ENCODE results near the gene COL5A2.

COL5A2 gene

DNA sequence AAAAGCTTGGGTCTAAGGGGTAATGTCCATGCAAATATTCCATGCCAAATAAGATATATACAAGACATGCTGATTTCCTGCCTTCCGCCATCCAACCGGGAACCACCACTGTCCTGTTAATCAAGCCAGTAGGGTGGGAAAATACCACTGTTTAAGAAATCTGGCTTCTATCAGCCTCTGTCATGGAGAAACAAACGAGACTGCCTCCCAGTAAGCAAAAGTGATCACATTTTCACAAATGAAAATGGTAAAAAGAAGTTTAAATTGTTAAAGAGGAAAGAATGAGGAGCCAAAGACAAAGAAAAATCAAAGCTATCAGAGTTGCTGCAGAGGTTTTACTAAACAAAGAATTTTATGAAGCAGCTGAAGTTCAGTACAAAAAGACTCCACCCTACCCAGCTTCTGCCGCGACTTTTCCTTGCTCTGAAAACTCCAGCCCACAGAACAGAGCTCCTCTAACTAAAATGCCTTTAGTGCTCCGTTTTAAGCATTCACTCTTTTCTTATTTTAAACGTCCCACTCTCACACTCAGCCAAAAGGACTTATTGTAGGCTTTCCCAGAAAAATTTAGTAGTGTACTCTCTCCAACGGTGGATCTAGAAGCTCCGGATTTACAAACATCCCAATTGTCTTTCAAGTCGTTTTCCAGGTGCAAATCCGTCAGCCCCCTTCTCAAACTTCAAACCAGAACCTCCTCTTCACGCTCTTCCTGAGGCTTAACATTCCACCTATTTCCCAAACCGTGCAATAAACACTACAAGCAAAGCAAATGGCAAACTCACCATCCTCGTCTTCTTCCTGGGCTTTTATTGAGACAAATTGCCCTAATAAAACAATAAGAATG is 613 bp downstream of the COL5A2 start:
- no peak for DNase-seq

- no peak for DNase-seq
Measured at GRCh38 chr2:189178054-189178453, 1.5 kb downstream of the COL5A2 start.

DNA sequence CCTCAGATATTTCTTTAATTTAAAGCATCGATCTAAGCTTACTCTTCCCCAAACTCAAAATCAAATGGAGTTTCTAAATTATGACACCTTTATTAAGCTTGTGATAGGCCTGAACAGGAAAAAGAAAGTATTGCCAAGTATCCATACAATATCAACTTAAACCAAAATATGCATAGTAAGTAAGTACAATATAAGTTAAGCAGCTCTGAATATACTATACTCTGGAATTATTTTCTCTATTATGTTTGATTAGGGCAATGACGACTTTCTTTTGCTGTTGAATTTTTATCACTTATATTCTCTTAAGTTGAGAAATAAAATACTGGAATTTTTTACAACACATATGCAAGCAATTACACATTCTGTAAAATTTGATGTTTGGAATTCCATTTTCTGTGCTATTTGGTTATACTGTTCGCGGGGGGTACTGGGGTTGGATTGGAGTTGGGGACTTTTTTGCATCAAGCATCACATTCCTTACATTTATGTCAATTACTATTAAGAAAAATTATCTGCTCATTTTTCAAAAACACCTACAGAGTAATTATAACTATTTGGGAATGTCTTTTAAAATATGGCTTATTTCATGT is 2.2 kb downstream of the COL5A2 start:
- no peak for DNase-seq

DNA sequence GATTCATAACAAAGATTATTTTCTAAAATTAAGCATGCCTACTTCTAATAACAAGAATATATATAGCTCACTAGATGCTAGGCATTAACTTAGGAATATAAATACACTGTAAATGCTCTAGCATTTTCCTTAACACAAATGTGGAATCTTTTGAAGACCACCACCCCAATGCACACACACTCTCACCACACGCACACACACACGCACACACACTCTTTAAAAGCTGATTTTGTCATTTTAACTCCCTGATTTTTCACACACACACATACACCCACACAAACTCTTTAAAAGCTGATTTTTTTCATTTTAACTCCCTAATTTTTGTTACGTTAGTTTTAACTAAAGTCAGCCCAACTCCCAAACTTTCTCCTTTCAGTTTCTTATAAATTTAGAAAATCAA is 3.0 kb downstream of the COL5A2 start:
- DNase-seq = no peak

DNA sequence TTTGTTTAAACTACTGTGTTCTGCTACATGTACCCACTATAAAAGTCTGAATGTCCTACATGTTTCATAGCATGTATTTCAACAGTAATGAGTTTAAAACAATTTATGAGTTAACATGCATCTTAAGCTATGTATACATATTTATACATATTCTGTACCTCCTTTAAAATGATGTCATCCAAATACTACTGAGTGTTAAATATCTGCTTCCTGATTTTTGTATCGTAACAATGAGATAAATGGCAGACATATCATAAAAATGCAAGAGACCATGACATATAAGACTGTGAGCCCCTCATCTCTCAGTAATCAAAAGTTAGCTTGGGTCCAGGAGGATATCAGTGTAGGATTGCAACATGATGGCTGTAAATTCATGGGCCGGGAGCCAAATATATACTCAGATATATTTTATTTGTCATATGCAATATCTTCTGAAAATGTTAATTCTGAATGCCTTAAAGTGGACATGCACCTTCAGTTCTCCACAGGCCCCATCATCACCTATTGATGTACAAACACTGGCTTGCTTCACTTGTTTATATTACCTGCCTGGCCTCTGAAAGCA is 3.6 kb downstream of the COL5A2 start:
- DNase-seq = no peak

DNA sequence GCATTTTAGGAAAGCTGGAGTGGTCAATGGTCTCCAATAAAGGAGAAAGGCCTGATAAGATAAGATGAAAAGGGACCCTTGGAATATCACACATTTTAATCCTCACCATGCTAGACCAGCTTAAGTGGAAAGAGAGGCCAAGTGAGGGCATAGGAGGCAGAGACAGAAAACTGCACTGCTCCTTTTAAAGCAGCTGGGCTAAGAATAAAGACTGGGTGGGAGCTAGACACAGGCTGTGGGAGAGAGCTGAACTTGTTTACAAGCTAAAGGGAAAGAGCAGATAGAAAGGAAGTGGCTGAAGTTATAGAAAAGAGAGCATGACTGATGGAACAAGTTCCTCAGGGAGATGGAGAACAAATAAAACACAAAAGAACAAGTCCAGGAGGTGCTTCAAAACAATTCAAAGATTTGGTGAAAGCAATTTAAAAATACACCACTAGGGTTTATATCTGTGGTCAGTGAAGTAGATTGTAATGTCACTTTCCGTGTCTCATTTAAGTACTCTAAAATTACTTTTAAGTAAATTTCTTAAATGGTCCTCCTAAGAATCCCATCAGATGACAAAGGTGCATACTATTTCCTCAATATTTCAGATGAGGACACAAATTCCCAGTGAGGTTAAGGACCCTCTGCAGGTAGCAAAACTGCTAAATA is 7.5 kb downstream of the COL5A2 start:
- no peak for DNase-seq

DNA sequence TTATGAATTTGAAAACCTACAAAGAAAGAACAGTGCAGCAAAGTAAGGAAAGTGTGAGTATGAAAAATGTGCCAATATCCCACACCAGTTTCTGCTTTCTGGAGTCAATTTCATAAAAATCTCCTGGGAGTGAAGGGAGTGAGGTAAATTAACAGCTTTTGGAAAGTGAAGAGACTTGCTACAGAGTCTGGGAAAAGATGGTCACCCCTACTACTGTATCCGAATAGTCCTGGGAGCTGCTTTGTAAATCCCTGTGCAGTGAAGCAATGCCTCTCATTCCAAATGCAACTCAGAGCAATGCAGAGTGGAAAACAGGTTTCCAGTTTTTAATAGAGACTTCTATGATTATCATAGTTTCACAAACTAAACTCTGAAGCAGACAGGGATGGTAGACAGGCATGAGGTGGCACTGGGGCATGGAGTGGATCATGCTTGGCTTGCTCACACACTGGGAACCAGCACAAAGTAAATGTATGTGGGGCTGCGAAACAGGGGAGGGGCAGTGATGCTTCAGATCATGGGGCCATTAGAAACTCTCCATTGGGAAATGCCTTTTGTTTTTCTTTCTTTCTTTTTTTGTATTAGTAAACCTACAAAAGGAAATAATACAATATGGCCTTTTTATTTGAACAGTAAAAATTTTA is 10.6 kb downstream of the COL5A2 start:
- no peak for DNase-seq

- no peak for DNase-seq
Measured at GRCh38 chr2:189165656-189166380, 13.7 kb downstream of the COL5A2 start.

DNA sequence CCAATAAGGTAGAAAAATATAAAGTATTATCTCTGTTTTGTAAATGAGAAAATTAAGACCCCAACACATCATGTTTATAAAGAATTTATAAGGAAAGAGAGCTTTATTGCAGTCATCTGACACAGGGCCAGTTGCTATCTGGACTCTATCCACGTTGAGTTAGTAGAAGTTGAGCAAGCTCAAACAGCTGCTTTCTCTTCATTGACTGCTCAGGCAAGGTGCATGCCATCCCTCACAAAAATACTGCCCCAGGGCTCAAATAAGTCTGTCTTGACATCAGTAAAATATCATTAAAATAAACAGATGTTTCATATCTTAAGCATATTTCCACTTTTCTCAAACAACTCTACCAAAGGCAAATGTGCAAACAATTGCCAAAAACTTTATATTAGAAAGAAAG is 14.8 kb downstream of the COL5A2 start:
- DNase-seq = no peak

DNA sequence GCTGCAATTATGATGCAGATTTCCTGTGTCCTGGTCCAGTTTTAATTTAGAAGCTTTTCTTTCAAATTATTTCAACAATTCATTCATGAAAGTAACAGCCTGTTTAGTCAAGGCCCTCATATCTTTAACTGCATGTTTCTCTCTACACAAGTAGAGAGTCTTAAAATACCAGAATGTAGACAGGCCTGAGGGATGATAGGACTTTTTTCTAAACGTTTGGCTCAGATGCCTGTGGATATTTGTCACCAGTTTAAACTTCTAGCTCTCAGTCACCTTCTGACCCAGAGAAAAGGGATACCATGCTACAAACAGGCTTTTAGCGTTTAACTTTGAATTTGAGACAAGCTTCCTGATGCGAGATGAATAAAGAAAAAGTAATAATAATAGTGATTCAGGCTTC is 15.7 kb downstream of the COL5A2 start:
- DNase-seq = no peak

GRCh38 chr2:189162566-189162965 is 17.0 kb downstream of the COL5A2 start:
- no peak for DNase-seq

GRCh38 chr2:189161894-189162293 is 17.7 kb downstream of the COL5A2 start:
- DNase-seq = no peak

- no peak for DNase-seq
Measured at GRCh38 chr2:189159717-189160116, 19.8 kb downstream of the COL5A2 start.

GRCh38 chr2:189159273-189159672 is 20.3 kb downstream of the COL5A2 start:
- no peak for DNase-seq

DNA sequence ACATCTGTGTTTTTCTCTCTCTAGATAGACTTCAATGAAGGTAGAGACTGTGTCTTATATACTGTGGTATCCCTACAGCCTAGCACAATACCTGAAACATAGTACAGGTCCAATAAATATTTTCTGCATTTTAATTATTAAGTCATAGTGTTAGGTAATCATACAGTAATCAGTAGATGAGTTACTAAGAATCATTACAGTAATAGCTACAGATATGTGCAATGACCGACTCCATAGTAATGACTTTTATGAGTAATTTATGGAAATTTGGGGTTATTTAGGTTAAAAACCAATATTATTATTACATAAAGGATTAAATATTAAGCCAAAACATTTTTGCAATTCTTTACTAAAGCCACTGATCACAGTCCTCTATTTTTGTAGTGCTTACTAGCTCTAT is 21.6 kb downstream of the COL5A2 start:
- no peak for DNase-seq

DNA sequence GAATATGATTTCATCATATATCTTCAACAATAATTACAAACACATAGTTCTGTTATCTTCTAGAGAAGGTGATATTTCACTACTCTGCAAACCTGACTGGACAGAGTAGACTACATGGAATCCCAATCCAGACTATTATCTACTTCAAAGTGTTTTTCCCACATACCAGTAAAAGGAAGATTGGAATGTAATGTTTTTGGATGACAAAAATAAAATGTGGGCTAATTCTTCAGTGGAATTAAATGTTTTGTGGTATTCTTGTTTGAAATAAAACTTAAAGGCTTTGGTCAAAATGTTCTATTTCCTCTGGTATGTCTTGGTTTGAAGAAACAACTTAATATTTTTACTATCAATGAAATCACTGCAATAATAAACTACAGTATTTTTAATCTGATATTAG is 22.1 kb downstream of the COL5A2 start:
- no peak for DNase-seq

DNA sequence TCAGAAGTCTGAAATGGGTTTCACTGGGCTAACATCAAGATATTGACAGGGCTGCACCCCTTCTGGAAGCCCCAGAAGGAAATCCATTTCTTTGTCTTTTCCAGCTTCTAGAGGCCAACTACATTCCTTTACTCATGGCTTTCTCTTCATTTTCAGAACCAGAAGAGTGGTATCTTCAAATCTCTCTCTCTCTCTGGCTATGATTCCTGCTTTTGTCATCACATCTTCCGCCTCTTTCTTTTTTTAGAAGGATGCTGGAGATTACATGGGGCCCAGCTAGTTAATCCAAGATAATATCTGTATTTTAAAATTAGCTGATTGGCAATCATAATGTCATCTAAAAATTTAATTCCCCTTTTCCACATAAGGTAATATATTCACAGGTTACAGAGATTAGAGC is 23.8 kb downstream of the COL5A2 start:
- DNase-seq = no peak

- DNase-seq = no peak
Measured at GRCh38 chr2:189153619-189154018, 25.9 kb downstream of the COL5A2 start.

GRCh38 chr2:189152483-189152882 is 27.1 kb downstream of the COL5A2 start:
- no peak for DNase-seq

- no peak for DNase-seq
Measured at GRCh38 chr2:189151906-189152305, 27.7 kb downstream of the COL5A2 start.

DNA sequence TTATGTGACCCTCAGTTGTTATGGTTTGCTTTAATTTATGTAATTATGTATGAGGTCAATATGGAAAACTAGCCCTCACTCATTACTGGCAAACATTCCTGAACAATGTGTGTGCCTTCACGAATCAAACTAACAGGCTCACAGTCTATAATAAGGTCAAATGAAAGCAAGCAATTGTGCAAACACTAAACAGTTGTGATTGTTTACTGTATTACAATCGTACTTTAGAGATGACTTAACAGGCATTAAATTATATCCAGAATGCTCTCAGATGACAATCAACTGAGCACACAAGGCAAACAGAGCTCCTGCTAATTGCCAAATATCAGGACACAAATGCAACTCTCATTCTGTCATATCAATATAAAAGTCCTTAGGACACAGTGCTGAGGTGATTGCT is 29.5 kb downstream of the COL5A2 start:
- DNase-seq = no peak

DNA sequence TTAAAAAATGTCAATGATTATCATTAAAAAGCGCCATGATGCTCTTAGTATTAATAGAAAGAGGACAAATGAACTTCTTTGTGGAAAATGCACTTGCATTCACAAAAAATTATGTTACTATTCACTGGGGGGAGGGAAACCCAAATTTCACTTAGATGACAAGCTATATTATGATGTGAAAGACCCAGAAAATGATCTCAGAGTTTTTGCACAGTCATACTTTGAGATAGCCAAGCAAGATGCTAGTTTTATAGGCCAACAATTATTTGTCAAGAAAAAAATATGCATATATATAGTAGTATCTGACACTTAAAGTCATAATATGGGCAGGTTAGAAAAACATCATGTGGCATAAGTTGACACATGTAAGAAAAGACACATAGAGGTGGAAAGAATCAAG is 31.6 kb downstream of the COL5A2 start:
- no peak for DNase-seq

DNA sequence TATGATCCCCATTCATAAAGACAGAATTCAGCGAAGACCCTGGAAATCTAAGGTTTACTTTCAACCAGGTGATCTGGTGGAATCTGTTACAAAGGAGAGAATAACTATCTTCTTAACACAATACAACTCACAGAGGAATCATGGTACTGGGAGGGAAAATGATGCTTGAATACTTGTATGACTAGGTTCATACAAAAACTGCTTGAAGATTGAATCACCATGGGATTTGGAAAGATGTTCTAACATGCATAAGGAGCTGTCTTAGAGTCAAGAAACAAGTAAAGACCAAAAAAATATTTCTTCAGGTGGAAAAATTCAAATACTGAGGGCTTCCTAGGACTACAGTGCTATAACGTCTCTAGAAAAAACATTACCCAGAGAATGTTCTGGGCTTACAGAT is 32.2 kb downstream of the COL5A2 start:
- no peak for DNase-seq
